GM19035 (cell line): ENCODE data around the gene PHF12.
"Not testable (repeated sequence)": the region's sequence is repeated elsewhere in the genome, so short reads cannot be mapped to it uniquely, and the experiment has no call there.

Source experiments
- ATAC-seq: cut with Tn5 transposase; IDR thresholded peaks from one replicate; pipeline ENCODE4 v1.9.1; 2021; ENCODE audit not compliant: unreplicated experiment

PHF12 gene

DNA sequence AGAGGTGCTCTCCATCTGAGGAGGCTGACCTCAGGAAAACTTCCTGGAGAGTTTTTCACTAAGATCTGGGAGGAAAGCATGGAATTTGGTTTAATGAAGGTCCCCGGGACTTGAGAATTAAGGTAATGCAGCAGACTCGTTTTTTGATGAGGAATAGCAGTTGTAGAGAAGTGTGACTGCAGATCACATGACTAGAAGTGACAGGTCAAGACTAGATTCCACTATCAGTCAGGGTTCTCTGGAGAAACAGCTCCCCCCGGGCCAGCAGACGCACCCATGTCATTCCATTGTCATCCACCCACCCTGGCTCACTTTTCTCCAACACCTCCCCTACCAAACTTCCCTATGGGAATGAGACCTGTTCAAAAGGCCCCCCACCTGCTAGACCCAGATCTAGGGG, 46.5 kb downstream of the PHF12 start:
- ATAC-seq: no peak

DNA sequence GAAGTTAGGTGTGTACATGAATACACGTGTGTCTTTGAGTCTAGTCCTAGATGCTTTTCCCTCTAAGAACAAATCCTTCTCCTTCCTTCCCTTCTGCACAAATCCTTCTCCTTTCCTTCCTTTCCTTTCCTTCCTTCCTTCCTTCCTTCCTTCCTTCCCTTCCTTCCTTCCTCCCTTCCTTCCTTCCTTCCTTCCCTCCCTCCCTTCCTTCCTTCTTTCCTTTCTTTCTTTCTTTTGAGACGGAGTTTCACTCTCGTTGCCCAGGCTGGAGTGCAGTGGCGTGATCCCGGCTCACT, 47.8 kb downstream of the PHF12 start:
- not testable (repeated sequence) for ATAC-seq

DNA sequence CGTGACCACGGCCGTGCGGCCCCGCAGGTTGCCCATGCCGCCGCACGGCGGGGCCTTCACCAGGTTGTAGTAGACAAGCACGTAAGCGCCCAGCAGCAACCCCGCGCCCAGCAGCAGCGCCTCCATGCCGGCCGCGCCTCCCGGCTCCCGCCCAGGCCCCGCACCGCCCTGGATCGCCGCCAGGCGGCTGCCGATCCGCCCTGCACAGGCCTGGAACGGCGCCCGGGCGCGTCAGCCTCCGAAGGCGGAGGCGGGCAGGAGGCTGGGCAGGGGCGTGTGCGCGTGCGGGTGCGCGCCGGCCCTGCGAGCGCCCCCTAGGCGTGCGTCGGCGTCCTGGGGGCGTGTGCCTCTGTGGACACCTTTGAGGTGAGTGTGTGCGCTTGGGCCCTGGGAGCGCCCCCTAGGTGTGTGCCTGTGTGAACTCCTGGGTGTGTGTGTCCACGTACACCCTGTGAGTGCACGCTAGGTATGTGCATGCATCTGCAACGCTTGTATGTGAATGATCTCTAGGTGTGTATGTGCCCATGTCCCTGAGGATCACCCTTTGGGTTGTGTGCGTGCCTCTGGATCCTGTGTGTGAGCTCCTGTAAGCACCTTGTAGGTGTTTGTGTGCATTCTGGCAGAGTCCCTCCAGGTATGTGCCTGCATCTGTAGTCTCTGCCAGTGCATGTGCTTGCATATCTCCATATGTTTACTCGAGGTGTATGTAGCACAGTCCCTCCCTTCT, 48.3 kb downstream of the PHF12 start, which contains the start of gene DHRS13:
TSS of gene DHRS13 (minus strand) at position 261 of the 727 bp plus-strand sequence. CDS start at position 126, 135 bp downstream.
- ATAC-seq: peak; percentile 83

DNA sequence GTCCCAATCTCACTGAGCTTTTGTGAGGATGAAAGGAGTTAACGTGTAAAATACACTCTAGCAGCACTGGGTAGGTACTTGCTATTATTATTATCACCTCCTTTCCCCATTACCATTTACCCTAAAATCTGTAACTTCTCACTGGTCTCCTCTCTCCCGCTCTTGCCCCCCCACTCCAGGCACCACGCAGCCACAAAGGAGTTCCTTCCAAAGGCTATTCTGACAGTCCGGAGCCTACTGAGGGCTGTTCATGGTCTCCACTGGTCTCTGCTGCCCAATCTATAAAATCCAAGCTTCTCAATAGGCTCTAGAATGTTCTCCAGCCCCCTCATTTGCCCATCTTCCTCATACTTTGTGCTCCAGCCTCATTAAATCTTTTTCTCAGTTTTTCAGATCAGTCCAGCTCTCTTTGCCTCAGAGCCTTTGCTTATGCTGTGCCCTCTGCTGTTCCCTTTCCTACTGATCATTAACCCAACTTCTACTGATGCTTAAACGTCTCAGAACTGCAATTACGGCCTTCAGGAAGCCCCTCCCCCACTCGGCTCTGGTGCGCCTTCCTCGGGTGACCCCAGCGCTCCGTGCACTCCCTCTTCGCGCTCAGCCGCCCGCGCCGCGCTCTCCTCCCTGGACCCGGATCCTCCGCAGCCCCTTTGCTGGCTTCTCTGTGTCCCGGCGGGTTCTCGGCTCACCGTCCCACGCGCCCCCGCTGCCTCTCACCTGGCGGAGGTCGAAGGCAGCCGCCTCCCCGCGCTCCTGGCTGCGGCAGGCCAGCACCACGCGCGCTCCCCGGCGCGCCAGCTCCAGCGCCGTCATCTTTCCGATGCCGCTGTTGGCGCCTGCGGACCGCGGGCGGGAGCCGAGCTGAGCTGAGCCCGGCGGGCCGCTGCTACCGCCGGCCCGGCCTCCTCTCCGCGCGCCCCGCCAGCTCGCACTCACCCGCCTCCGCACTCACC, 49.2 kb downstream of the PHF12 start:
- ATAC-seq: peak; percentile 47

DNA sequence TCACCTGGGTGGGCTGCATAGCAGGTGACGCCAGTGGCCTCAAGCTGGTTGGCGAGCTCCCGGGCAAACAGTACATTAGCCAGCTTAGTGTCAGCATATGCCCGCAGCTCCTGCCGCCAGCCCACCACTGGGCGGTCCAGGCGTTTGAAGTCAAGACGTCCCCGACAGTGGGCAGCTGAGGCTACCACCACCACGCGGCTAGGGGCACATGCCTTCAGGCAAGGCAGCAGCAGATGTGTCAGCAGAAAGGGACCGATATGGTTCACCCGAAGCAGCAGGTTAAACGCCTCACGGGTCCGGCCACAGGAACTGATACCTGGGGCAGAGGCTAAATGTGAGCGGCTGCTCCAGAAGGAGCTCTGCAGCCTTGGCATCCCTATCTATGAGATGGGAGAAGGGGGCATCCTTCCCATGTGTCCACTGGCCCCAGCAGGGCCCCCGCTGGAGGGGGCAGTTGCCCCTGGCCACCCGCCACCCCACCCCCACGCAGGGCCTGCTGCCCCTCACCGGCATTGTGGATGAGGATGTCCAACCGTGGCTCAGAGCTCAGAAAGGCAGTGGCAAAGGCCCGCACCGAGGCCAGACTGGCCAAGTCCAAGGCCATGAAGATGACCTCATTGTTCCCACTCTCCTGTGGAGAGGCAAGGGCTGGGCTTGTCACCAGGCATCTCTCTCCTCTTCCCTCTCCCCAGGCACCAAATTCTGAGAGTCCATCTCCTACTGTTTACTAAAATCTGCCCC, 50.2 kb downstream of the PHF12 start:
- ATAC-seq: no peak

DNA sequence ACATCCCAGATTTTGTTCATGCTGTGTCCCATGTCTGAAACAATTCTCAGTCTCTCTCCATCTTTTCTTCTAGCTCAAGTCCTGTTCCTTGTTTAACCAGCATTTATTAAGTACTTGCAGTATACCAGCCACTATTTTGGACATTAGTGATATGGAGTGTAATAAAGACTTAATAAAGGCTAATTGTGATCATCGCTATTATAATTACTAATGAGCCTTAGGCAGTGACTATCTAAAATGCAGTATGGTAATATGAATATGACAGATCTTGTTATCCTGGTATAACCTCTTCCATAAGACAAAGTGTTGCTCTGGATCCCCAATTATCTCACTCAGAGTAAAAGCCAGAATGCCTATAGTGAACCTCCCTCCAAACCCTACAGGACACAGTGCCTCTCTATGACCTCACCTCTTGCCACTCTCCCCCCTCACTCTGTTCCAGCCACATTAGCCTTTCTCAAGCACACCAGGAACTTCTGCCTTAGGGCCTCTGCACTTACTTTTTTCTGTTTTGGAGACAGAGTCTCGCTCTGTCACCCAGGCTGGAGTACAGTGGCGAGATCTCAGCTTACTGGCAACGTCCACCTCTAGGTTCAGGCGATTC, 52.0 kb downstream of the PHF12 start:
- ATAC-seq: no peak

DNA sequence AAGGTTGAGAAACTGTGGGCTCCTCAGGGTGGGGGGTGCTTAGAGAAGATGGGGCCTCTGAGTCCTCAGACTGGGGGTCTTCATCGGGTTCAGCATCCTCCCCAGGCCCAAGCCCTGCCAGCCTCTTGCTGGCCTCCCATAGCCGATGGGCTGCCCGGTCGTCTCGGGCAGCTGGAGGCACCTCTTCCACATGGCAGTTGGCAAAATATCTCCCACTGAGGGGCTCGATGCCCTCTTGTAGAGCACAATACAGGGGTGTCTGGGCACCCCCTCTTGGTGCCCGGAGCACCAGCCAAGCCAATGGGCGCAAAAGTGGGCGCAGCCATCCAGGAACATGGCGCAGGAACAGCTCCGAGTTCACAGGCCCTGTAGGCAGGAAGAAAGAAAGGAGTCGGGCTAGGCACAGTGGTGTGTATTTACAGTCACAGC, 52.8 kb downstream of the PHF12 start:
- ATAC-seq: no peak

DNA sequence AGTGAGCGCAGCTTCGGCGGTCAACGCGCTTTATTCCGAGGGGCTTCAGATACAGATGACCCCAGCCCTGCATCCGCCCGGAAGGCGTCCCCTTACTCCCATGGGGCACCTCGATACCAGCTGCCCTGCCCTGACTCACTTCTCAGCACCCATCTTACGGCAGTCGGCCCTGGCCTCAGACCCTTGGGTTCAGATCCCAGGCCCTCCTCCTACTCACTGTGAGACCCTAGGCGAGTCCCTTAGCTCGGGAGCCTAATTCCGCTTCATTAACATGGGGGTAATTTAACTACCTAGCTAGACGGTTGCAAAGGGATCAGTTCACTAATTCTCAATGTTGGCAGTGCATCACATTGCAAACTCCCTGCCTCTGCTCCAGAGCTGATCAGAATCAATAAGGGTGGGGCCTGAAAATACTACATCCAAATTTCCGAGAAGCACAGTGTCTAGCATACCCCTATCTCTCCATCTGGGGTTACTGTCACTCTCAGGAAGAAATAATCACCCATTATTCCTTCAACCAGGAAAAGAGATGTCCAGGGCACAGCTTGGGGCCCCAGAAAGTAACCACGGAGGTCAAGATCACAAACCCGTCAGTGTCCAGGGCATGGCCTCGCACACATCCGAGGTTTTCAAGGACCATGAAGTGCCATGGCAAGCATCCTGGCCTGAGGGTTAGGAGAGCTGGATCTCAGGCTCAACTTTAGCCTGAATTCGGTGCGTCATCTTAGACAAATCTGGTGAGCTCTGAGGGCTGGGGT, 53.4 kb downstream of the PHF12 start:
- no peak for ATAC-seq

DNA sequence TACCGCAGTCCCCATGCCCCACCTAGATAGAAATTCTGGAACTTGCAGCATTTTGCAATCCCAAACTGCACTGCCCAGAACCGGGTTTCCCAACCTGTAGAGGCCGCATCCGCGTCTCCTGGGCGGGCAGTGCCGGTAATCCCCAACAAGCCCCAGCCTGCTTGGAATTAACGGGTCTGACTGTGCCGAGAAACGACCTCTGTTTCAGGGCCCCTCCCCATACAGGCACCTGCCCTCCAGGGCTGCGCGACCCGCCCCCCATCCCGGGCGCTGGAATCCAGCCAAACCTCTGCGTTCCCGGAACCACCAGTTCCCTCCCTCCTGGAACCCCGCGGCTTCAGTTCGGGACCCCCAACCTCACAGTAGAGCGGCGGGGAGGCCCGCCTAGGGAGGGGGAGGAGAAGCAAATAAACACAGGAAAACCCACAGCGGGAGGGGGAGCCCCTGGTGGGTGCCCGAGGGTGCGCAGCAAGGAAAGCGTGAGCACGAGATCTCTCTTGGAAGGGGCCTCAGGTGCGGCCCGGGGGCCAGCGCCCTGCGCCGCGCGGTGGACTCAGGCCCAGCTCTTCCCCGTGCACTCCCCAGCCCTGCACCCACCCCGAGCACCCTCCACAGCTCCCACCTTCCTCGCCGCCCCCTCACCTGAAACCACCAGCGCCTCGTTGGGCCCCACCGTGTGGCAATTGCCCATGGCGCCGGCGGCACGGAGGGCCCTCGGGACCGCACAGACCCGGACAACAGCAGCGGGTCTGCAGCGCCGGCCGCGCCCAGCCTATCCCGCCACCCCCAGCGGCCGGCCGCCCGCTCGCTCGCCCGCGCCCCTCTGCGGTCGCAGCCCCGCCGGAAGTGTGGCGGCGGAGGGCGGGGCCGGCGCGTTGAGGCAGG, 54.2 kb downstream of the PHF12 start, which contains the start of gene FLOT2:
TSS of gene FLOT2 (minus strand) at position 850 of the 885 bp plus-strand sequence. CDS start at position 691, 159 bp downstream.
- peak; percentile 43 for ATAC-seq

DNA sequence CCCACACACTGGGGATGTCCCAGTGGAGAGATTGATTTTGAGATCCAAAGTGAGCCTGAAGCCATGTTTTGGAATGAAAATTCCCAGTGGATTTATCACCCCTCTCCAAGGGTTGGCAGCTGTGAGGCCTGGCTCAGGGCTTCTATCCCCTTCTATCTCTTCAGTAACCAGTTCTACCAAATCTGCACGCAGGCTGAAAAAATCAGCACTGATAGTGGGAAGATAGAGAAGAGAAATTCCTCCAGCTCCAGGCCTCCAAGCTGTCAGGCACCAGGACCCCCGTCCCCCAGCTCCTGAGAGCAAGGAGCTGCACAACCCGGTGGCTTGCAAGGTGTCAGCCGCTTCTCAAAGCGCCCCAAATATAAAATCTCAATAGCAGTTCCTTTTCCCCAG, 54.8 kb downstream of the PHF12 start:
- ATAC-seq: no peak

DNA sequence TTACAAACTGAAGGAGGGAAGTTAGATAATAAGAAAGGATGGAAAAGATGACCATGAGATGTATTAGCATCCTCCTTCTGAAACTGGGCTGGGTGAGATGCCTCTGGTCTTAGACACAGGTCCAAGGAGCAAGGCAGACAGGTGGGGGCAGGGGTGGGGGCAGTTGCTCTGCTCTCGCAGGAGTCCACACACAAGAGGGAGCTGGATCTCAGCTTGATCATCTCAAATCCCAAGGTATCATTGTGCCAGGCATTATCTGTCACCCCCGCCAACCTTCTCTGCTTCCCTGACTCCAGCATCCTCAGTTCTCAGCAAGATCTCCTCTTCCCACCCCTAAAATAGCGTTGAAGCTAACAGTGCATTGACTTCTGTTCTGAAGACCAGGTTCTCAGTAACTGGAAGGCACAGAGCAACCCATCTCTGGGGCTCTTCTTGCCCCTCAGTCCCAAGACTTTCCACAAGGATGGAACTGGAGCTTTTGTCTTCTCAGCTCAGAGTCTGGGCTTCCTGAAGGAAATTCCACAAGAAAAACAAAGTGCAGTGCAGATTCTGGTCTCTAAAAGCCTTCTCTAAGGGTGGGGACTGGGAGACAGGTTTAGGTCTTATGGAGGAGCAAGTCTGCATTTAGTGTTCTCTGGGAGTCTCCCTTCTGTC, 55.4 kb downstream of the PHF12 start:
- no peak for ATAC-seq

DNA sequence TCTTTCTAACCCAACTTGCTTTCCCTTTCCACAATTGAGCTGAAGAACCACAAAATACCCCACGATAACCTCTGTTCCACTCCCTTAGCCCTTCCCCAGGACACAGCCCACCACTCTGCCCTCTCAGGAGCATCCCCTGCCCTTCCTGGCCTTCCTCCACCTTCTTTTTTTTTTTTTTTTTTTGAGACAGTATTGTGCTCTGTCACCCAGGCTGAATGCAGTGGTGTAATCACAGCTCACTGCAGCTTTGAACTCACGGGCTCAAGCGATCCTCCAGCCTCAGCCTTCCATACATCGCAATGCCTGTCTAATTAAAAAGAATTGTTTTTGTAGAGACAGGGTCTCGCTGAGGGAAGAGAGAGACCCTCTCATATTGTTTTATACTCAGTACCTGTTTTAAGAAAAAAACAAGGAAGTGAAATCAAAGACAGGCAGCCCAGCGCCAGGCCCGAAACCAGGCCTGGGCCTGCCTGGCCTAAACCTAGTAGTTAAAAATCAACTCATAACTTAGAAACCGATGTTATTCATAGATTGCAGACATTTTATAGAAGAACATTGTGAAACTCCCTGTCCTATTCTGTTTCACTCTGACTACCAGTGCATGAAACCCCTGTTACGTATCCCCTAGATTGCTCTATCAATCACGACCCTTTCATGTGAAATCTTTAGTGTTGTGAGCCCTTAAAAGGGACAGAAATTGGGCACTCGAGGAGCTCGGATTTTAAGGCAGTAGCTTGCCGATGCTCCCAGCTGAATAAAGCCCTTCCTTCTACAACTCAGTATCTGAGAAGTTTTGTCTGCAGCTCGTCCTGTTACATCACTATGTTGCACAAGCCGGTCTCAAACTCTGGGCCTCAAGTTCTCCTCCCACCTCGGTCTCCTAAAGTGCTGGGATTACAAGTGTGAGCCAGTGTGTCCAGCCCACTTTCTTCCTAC, 57.8 kb downstream of the PHF12 start:
- ATAC-seq: not testable (repeated sequence)

DNA sequence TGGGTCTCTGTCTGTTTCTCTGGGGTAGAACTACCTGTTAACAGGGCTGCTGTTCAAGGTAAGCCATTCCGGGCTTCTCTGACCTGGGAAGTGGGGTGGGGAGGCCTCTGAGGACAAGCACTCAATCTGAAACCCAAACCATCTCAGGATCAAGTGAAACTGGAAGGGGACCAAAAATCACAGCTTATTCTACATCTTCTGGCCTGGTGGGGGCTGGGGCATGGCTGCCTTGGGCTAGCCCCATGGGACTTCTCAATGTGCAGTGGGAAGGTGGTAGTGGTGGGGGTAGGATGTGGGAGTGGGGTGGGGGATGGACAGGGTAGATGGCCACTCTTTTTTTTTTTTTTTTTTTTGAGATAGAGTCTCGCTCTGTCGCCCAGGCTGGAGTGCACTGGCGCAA, 59.3 kb downstream of the PHF12 start:
- ATAC-seq: no peak

DNA sequence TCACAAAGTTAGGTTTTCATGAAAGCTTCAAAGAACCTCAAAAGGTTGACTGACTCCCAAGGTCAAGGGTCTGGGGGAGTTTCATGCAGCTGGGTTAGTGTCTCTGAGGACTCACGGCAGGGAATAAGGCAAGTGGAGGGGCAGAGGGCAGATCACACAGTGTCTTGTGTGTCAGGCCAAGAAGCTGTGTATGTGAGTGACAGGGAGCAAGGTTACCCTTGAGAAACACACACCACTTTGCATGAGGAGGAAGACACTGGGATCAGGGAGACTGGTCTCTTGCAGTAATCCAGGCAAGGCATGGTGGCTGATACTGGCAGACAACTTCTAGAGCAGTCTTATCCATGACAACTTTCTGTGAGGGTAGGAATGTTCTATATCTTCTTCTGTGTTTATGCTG, 60.1 kb downstream of the PHF12 start:
- no peak for ATAC-seq

DNA sequence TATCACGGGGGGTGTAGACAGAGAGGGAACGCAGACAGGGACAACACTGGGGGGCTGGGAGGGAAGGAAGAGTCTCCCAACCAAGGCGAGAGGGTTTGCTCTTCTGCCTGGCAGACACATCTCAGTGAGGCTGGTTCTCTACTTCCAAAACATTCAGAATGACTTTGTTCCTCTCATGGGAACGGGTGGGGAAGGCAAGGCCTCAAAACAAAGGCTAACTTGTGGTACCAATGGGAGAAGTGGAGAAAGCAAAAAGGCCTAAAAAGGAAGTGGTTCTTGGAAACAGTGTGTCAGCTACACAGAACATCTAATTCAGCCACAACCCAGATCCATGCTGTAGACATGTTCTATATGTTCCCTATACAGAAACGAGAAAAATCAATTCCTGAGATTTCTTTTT, 61.3 kb downstream of the PHF12 start:
- ATAC-seq: no peak

DNA sequence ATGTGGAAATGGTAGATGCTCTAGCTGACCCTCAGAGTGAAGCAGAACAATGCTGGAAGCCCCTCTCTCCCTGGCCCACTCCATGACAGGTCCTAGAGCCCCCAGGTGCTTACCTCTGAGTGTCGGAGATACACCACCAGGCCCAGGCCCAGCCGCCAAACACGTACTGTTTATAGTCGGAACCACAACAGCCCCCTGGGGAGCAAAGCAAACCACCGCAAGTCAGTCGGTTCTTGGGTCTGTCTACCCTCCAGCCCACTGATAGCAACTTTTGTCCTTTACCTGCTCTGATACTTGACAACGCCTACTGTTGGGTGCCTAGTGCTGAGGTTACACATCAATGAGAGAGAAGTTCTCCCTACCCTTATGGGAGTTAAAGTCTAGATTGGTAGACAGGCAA, 62.5 kb downstream of the PHF12 start:
- ATAC-seq: no peak

DNA sequence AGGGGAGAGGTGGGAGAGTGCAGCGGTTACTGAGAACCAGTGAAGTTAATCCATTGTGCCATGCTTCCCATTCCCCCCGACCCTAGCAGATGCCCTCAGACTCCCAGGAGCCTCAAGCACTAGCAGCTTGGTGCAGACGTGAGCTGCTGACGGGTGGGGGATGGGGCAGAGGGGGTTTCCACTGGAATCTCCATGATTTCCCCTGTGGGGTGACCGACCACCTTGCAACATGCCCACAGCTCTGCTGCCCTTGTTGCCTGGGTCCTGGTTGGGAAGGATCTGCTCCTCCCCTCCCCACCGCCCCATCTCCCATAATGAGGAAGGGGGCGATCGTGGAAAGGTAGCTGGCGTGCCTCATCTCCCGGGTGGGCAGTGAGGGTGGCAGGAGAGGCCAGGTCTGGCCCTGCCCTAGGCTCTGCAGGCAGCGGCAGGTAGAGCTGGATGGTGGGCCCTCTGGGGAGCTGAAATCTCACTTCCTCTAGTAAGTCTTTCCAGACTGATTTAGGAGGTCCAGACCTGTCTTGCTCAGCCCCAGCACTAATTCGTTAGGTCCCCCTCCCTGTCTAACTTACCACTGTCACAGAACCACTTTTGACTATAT, 63.3 kb downstream of the PHF12 start:
- no peak for ATAC-seq
